Right lung (tissue), 5 donors: ENCODE measurements around the gene CTNNA3. TPM values are rescaled to one million over a fixed set of nuclear protein-coding genes. Genes with fewer than 3 reads are reported as not detected.
A peak's percentile ranks its signal among the peaks of the same experiment; 100 is the strongest.

Experiments used
- DNase-seq, 2 donors: peaks; one replicate each; pipeline ENCODE4 v3.0.0-alpha.2; 2013
- polyA plus RNA-seq, 5 donors: library from polyadenylated mRNA; unstranded; fragments of 120-200 nt; gene quantifications; one replicate each; pipeline versions ENCODE4 v1.2.1 to v1.2.3, GENCODE V29; 2013; ENCODE audit warnings: inconsistent platforms in 1 of 5, low replicate concordance in 1 of 5; ENCODE audit not compliant: insufficient read length in 5 of 5, insufficient read depth in 1 of 5

Gene CTNNA3
- polyA plus RNA-seq, 5 donors = 4.4 to 9.5 (median 5.2) TPM

DNA sequence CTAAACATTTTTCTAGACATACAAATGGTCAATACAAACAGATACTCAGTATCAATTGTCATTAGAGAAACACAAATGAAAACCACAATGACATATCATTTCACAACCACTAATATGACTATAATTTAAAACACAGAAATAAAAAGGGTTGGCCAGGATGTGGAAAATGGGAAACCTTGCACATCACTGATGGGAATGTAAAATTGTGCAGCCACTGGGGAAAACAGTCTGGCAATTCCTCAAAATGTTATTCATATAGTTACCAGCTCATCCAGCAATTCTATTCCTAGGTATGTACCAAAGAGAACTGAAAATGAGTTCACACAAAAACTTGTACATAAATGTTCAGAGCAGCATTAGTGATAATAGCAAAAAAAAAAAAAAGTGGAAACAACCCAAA is 876.3 kb downstream of the CTNNA3 start:
- no peak for DNase-seq

- DNase-seq = no peak
Observed at GRCh38 chr10:66813122-66813521, 882.9 kb downstream of the CTNNA3 start.

- DNase-seq = no peak
Observed at GRCh38 chr10:66811211-66811610, 884.8 kb downstream of the CTNNA3 start.

GRCh38 chr10:66809402-66809801 is 886.6 kb downstream of the CTNNA3 start:
- no peak for DNase-seq

DNA sequence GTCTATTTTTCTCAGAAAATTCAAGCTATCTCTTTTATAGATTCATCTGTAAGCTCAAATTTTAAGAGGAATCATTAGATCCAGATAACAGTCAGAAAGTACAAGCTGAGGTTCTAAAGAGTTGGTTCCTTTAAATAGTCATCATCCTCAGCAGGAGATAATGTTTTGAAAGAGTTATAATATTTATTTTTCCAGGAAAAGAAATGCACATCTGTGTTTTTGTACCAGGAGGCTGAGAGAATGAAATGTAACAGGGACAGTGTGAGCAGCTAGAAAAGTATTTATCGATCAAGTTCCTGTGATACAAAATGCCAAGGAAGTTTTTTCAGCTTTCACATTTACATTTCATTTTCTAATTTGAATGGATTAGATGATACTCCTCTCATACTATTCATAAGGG is 890.4 kb downstream of the CTNNA3 start:
- no peak for DNase-seq

DNA sequence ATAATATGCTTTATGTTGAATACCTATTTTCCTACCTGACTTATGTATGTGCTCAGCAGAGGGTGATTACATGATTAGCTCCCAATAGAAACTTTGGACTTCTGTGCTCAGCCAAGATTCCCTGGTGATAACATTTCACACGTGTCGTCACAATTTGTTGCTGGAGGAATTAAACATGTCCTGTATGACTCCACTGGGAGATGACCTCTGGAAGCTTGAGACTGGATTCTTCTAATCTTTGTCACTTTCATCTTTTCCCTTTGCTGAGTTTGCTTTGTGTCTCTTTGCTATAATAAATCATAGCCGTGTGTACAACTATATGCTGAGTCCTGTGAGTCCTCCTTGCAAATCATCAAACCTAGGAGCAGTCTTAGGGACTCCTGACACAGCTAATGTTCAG is 891.0 kb downstream of the CTNNA3 start:
- DNase-seq = no peak

GRCh38 chr10:66803174-66803573 is 892.8 kb downstream of the CTNNA3 start:
- DNase-seq = no peak

- no peak for DNase-seq
Observed at GRCh38 chr10:66799474-66799873, 896.5 kb downstream of the CTNNA3 start.

DNA sequence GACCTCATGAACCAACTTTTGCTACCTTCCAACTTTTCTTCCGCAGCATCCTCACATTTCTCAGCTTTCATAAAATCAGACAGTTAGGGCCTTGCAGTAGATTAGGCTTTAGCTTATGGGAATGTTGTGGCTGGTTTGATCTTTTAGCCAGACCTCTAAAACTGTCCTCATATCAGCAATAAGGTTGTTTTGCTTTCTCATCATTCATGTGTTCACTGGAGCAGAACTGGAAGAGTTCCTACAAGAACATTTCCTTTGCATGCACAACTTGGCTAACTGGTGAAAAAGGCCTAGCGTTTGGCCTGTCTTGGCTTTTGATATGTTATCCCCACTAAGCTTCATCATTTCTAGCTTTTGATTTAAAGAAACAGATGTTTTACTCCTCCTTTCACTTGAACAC is 900.1 kb downstream of the CTNNA3 start:
- no peak for DNase-seq

GRCh38 chr10:66792441-66792840 is 903.6 kb downstream of the CTNNA3 start:
- DNase-seq = peak; percentile 59 to 60

DNA sequence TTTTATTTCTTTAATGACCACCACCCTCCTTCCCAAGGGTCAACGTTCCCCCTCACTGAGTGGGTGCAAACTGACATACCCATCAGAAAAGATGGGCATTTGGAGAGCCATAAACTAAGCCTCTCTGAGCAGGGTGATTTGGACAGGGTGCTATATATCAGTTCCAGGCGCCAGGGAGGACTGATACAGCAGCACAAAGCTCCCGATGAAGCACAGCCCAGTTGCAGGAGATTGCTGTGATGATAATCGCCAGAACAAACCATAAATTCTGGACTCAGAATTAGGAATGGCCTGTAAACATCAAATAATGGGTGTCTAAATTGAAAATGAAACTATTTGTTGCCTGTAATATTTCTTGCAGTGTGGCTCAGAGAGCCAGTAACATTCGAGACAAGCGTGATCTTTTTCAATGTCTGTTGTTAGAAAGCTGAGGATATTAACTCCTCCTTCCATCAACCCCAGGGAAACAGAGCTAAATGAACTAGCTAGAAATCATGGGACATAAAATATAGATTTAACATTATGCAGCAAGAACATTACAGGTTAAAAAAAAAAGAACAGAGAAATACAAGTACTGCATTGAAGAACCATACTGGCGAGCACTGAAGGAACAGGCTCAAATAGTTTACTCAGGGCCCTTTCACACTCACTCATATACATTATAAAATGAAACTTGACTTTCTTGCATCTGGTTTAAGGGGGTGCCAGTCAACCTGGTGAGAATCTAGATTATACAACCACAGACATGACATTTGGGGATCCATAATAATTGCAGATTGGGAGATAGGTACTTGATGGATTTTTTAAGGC is 907.6 kb downstream of the CTNNA3 start:
- no peak for DNase-seq

GRCh38 chr10:66786709-66787108 is 909.3 kb downstream of the CTNNA3 start:
- DNase-seq = no peak

GRCh38 chr10:66784770-66785169 is 911.2 kb downstream of the CTNNA3 start:
- no peak for DNase-seq

DNA sequence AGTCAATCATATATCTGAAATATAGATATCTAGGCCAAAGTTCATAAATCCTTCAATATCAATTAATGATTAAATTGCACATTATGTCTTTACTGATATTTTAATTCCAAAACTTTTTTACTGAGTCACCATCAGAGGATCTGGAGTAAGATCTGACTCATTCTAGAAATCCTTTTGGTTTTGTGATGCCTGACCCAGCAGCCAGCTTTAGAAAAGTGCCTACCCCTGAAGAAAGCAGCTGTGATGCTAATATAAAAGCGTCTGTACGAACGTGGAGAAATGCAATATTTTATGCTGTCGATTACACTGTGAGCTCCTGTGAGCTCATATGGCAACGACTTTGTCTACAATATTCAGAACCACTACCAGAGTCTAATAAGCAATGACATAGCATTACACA is 912.7 kb downstream of the CTNNA3 start:
- no peak for DNase-seq

GRCh38 chr10:66782776-66783175 is 913.2 kb downstream of the CTNNA3 start:
- no peak for DNase-seq

DNA sequence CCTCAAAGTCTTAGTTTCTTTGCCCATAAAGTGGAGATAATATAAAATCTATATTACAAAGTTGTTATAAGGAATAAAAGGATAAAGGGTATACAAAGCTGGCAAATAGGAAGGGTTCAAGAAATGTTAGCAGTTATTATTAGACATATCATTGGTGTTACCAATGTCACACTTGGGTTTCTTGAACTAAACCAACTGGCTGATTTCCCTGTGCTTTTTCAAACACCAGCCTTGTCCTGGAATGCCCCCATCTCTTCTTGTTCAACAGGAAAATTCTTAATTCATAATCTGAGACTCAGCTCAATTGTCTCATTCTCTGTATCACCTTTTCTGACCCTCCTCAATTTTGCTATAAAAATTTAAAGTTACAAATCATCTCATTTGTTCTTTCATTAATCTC is 913.9 kb downstream of the CTNNA3 start:
- DNase-seq = no peak

DNA sequence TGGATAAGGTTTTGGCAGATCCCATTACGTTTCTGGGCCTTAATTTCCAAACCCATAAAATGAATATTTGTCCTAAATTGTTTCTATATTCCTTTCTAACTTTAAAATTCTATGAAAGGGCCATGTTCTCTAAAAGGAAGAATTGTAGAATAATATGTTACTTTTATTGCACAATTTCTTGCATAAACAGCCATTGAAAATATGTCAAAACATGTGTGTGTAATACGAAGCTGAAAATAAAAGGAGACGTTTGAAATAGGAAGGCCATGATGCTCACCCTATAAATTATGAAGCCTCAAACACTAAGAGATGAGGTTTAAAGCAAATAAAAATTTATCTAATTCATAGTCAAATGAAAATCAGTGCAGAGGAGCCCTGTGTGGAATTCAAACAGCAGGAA is 915.2 kb downstream of the CTNNA3 start:
- DNase-seq = no peak

DNA sequence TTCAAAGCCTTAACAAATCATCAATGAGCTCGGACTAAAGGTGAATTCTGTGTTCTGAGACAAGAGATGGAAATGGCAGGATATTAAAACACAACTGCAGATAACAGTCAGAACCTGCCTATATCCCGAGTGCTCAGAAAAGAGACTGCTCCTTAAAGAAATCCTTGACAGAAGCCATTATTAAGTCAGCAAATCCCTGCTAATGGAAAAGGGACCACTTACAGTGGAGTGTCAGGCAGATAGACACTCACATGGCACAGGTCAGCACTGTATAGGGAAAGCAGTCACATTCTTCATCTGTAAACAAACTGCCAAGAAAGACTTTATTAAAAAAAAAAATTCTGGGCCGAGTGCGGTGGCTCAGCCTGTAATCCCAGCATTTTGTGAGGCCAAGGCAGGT is 917.6 kb downstream of the CTNNA3 start:
- DNase-seq = no peak

DNA sequence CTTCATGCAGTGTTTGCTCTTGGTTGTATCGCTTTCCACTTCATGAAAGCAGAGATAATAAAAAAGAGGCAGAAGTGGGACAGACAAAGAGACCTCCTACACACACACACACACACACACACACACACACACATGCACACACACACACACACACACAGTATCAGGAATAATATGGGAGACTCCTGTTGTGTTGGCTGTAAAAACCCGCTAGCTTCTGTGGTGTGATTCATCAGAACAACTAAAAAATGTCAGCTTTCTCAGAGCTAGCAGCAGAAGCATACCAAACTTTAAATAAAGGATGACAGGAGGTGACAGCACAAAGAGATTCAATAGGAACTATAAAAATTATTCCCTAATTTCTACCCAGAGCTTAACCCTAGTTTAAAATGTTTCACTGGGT is 918.3 kb downstream of the CTNNA3 start:
- DNase-seq = no peak

- no peak for DNase-seq
Observed at GRCh38 chr10:66773472-66773817, 922.5 kb downstream of the CTNNA3 start.

- DNase-seq = peak; percentile 70 to 73
Observed at GRCh38 chr10:66772548-66773471, 923.2 kb downstream of the CTNNA3 start.

DNA sequence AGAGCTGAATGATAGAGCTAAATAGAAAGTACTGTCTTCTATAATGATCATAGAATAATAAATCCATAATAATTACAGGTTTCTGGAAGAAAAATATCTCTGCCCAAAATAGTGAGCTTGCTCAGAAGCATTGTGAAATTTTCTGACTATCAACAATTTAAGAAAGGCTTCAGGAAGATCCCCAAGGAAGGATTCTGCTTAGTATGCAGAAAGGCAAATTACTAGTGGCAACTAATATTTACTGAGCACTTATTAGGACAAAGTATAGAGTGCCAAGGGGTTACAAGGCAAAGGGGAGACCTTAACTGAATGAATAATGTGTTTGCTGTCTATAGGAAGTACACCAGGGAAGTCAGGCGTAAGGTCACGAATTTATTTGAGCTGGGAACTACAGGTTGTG is 928.3 kb downstream of the CTNNA3 start:
- DNase-seq = no peak

DNA sequence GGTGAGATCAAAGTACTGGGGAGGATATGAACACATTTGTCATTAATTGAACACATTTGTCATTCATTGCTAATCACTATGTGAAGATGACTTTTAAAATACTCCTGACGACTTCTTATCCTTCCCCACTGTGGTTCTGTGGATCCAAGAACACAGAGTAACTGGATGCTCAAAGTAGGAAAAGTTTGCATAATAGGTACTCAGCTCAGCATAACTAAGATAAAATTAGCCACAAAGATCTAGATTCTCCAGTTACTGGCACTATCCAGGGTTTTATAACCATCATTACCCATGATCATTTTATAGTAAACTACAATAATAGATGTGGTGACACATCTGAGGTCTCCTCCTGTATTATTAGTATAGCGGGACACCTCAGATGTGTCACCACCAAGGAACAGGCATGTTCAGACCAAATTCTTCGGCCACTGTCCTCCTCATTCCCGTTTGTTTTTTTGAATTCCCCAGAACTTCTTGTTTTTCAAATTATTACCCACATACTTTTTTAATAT is 933.7 kb downstream of the CTNNA3 start:
- DNase-seq = no peak
